WTC11 (cell line): ENCODE results near the gene RFLNA. TPM values are rescaled to one million over a fixed set of nuclear protein-coding genes. Genes with fewer than 3 reads are reported as not detected.

Experiments
- ATAC-seq: fragments of 200-7000 bp; cut with Tn5 transposase; 2 replicates; pipeline ENCODE4 v1.10.0; 2021; ENCODE audit warnings: mild to moderate bottlenecking, moderate library complexity
- CTCF ChIA-PET: fragments of 300-600 bp; sonication (Branson Sonifier 250); formaldehyde crosslinking; loops from one replicate; lab custom pipeline; 2021; ENCODE audit warnings: antibody characterized with exemption; lab: Charles Lee
- POLR2A ChIA-PET: fragments of 350-600 bp; sonication (Branson Sonifier 250); formaldehyde crosslinking; loops from one replicate; lab custom pipeline; 2021; ENCODE audit warnings: antibody characterized with exemption; lab: Charles Lee
- DNase-seq: peaks from one replicate; pipeline ENCODE4 v3.0.0; 2021; ENCODE audit warnings: low spot score
- H3K27ac Mint-ChIP-seq: 2 replicates; pipeline ENCODE4 v1.8.0; 2021; ENCODE audit warnings: mixed read lengths
- H3K27me3 Mint-ChIP-seq: 2 replicates; pipeline ENCODE4 v1.8.0; 2021; ENCODE audit warnings: low read depth, mild to moderate bottlenecking, moderate library complexity, mixed read lengths
- H3K36me3 Mint-ChIP-seq: 2 replicates; pipeline ENCODE4 v1.8.0; 2021; ENCODE audit warnings: mixed read lengths
- H3K4me1 Mint-ChIP-seq: 2 replicates; pipeline ENCODE4 v1.8.0; 2022; ENCODE audit warnings: mixed read lengths
- H3K4me3 Mint-ChIP-seq: 2 replicates; pipeline ENCODE4 v1.8.0; 2021; ENCODE audit warnings: mild to moderate bottlenecking, moderate library complexity, mixed read lengths
- H3K9me3 Mint-ChIP-seq: 2 replicates; pipeline ENCODE4 v1.8.0; 2021; ENCODE audit warnings: mixed read lengths
- ATF6 ChIP-seq: sonication (generic); formaldehyde crosslinking; IDR thresholded peaks from 2 replicates; pipeline ENCODE4 v1.8.1; 2023; ENCODE audit warnings: mild to moderate bottlenecking, missing genetic modification reagents
- E2F1 ChIP-seq: sonication (generic); formaldehyde crosslinking; IDR thresholded peaks from 2 replicates; pipeline ENCODE4 v1.8.0; 2022; ENCODE audit warnings: mild to moderate bottlenecking, missing genetic modification reagents
- ESRRA ChIP-seq: sonication (generic); formaldehyde crosslinking; IDR thresholded peaks from 2 replicates; pipeline ENCODE4 v1.8.1; 2022; ENCODE audit warnings: mild to moderate bottlenecking, missing genetic modification reagents, borderline replicate concordance
- JUN ChIP-seq: sonication (generic); formaldehyde crosslinking; IDR thresholded peaks from 2 replicates; pipeline ENCODE4 v1.8.0; 2023; ENCODE audit warnings: mild to moderate bottlenecking, missing genetic modification reagents
- NFE2L1 ChIP-seq: sonication (generic); formaldehyde crosslinking; IDR thresholded peaks from 2 replicates; pipeline ENCODE4 v1.8.1; 2023; ENCODE audit warnings: missing genetic modification reagents
- NFYB ChIP-seq: sonication (generic); formaldehyde crosslinking; conservative IDR thresholded peaks from 2 replicates; pipeline ENCODE4 v1.8.0; 2022; ENCODE audit warnings: low read depth, missing genetic modification reagents
- RELA ChIP-seq: sonication (generic); formaldehyde crosslinking; IDR thresholded peaks from 2 replicates; pipeline ENCODE4 v1.8.1; 2022; ENCODE audit warnings: missing genetic modification reagents, mild to moderate bottlenecking, borderline replicate concordance
- SMAD4 ChIP-seq: sonication (generic); formaldehyde crosslinking; IDR thresholded peaks from 2 replicates; pipeline ENCODE4 v1.8.0; 2022; ENCODE audit warnings: mild to moderate bottlenecking, missing genetic modification reagents
- SOX15 ChIP-seq: fragments of 250-450 bp; sonication (Bioruptor Pico); IDR thresholded peaks from 2 replicates; pipeline ENCODE4 v1.9.0; 2021; ENCODE audit warnings: mild to moderate bottlenecking
- TEAD1 ChIP-seq: sonication (generic); formaldehyde crosslinking; IDR thresholded peaks from 2 replicates; pipeline ENCODE4 v1.8.0; 2022; ENCODE audit warnings: mild to moderate bottlenecking, missing genetic modification reagents
- TP53 ChIP-seq: sonication (generic); formaldehyde crosslinking; IDR thresholded peaks from 2 replicates; pipeline ENCODE4 v1.8.1; 2023; ENCODE audit warnings: mild to moderate bottlenecking, missing genetic modification reagents
- ZBTB21 ChIP-seq: sonication (generic); formaldehyde crosslinking; IDR thresholded peaks from 2 replicates; pipeline ENCODE4 v1.8.1; 2023; ENCODE audit warnings: mild to moderate bottlenecking, missing genetic modification reagents, borderline replicate concordance
- ZBTB43 ChIP-seq: sonication (generic); formaldehyde crosslinking; IDR thresholded peaks from 2 replicates; pipeline ENCODE4 v1.8.1; 2023; ENCODE audit warnings: mild to moderate bottlenecking, missing genetic modification reagents
- ZMAT4 ChIP-seq: fragments of 250-450 bp; sonication (Bioruptor Pico); IDR thresholded peaks from 2 replicates; pipeline ENCODE4 v1.9.0; 2021; ENCODE audit warnings: mild to moderate bottlenecking
- ZNF317 ChIP-seq: sonication (generic); formaldehyde crosslinking; IDR thresholded peaks from 2 replicates; pipeline ENCODE4 v1.8.1; 2023; ENCODE audit warnings: low read depth, mild to moderate bottlenecking, moderate library complexity, missing genetic modification reagents, borderline replicate concordance
- ZNF416 ChIP-seq: fragments of 250-450 bp; sonication (Bioruptor Pico); IDR thresholded peaks from 2 replicates; pipeline ENCODE4 v1.9.0; 2021; ENCODE audit warnings: mild to moderate bottlenecking, inconsistent platforms
- ZSCAN18 ChIP-seq: fragments of 250-450 bp; sonication (Bioruptor Pico); IDR thresholded peaks from 2 replicates; pipeline ENCODE4 v2.1.2; 2022; ENCODE audit warnings: mild to moderate bottlenecking, moderate library complexity
- total RNA-seq: library from RNA; stranded (reverse); gene quantifications from 3 replicates; pipeline ENCODE4 v1.2.3, GENCODE V29; 2021

The RFLNA gene
- total RNA-seq, 1 experiment from 2014 or later, result 6.3 TPM

GRCh38 chr12:124338448-124338847, 43.6 kb downstream of the RFLNA start (continued):
- TF ChIP-seq ATF6 (CRISPR knock-in tag), result no peak
- TF ChIP-seq NFE2L1 (CRISPR knock-in tag), result no peak
- no peak for TF ChIP-seq ZNF317 (CRISPR knock-in tag)
- TF ChIP-seq E2F1 (CRISPR knock-in tag), result no peak
- no peak for TF ChIP-seq SMAD4 (CRISPR knock-in tag)
- TF ChIP-seq TP53 (CRISPR knock-in tag), result no peak
- TF ChIP-seq ZBTB43, result no peak
- TF ChIP-seq SOX15 (CRISPR knock-in tag), result no peak
- TF ChIP-seq ESRRA (CRISPR knock-in tag), result no peak
- TF ChIP-seq ZBTB21, result no peak
- no peak for TF ChIP-seq ZNF416 (CRISPR knock-in tag)
- TF ChIP-seq ZSCAN18 (CRISPR knock-in tag), result no peak
- no peak for TF ChIP-seq ZMAT4 (CRISPR knock-in tag)
- no peak for TF ChIP-seq JUN (CRISPR knock-in tag)
- TF ChIP-seq, all 79 proteins: peak for 0

GRCh38 chr12:124338876-124339603, 44.1 kb downstream of the RFLNA start:
- H3K27ac Mint-ChIP-seq, result no peak overlapping the region
- DNase-seq (no peak), ATAC-seq (no peak)
- CTCF ChIA-PET, result interaction anchor here (0.6 to 0.8 kb wide), 2 partner anchors 189 to 433 kb away, joined by 3 read pairs; no protein-coding TSS in a partner anchor
- no peaks in the 10 kb centered on the region for H3K4me1 Mint-ChIP-seq
- no peak overlapping the region for H3K4me3 Mint-ChIP-seq
- POLR2A ChIA-PET, result interaction anchor here (0.6 to 0.7 kb wide), 2 partner anchors 8 to 1149 kb away, joined by 3 to 6 read pairs; no protein-coding TSS in a partner anchor
- no peaks in the 10 kb centered on the region for H3K9me3 Mint-ChIP-seq
- no peak for TF ChIP-seq TEAD1 (CRISPR knock-in tag)
- no peak for TF ChIP-seq NFYB (CRISPR knock-in tag)
- no peak for TF ChIP-seq RELA (CRISPR knock-in tag)
- no peaks in the 10 kb centered on the region for H3K27me3 Mint-ChIP-seq
- H3K36me3 Mint-ChIP-seq, result peaks cover 44% of the 10 kb centered on the region
